Activated CD8-positive, alpha-beta memory T cell treated with anti-CD3 and anti-CD28 coated beads, Interleukin-2, amount 10 ng/mL, durations not matched to agents 7 days and 5 days (primary cell): Measurements from ENCODE around the gene COA5. TPM values are rescaled to one million over a fixed set of nuclear protein-coding genes. Genes with fewer than 3 reads are reported as not detected.
A peak's percentile ranks its signal among the peaks of the same experiment; 100 is the strongest.

ENCODE experiments used
- ATAC-seq: fragments of 150-1000 bp; cut with Tn5 transposase; one replicate; pipeline ENCODE4 v1.10.0; 2021; ENCODE audit warnings: moderate library complexity
- CTCF ChIA-PET: fragments of 350-600 bp; sonication (Branson Sonifier 250); formaldehyde crosslinking; loops from one replicate; lab custom pipeline; 2021; ENCODE audit warnings: antibody characterized with exemption; lab: Charles Lee
- DNase-seq: peaks from one replicate; pipeline ENCODE4 v3.0.0-alpha.2; 2020
- H3K27ac Mint-ChIP-seq: one replicate; pipeline ENCODE4 v1.8.0; 2021; ENCODE audit warnings: mild to moderate bottlenecking, mixed read lengths
- H3K27me3 Mint-ChIP-seq: one replicate; pipeline ENCODE4 v1.8.0; 2021; ENCODE audit warnings: mixed read lengths
- H3K36me3 Mint-ChIP-seq: one replicate; pipeline ENCODE4 v1.8.0; 2021; ENCODE audit warnings: mild to moderate bottlenecking, mixed read lengths
- H3K4me1 Mint-ChIP-seq: one replicate; pipeline ENCODE4 v1.8.0; 2021; ENCODE audit warnings: mixed read lengths
- H3K4me3 Mint-ChIP-seq: one replicate; pipeline ENCODE4 v1.8.0; 2021; ENCODE audit warnings: mild to moderate bottlenecking, moderate library complexity, mixed read lengths
- H3K9me3 Mint-ChIP-seq: one replicate; pipeline ENCODE4 v1.8.0; 2022; ENCODE audit warnings: low read depth, mixed read lengths
- total RNA-seq, 2 experiments: library from RNA; stranded (reverse); gene quantifications; one replicate each; pipeline ENCODE4 v1.2.3, GENCODE V29; 2021

The COA5 gene
- total RNA-seq, 2 experiments from 2014 or later = 22.2 to 26.0 TPM

DNA sequence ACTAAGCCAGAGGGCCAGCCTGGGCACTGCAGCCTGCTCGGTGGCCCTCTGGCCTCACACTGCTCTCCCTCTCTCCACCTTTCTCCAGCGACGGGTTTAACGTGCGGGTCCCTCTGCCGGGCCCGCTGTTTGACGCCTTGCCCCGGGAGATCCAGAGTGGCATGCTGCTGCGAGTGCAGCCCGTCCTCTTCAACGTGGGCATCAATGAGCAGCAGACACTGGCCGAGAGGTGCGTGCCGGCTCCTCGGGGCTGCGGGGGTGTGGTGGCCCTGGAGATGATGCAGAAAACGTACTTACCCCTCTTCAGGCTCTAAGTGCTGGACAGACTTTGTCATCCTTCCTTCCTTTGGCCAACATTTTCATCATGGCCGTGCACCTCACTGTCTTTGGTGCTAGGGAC is 42.4 kb downstream of the COA5 start:
- ATAC-seq (no peak), DNase-seq (no peak)
- CTCF ChIA-PET = no interaction called here
- H3K4me1 Mint-ChIP-seq = peaks cover 22% of the 10 kb centered on the region
- H3K4me3 Mint-ChIP-seq = no peak overlapping the region
- peaks cover 63% of the 10 kb centered on the region for H3K36me3 Mint-ChIP-seq
- no peaks in the 10 kb centered on the region for H3K27me3 Mint-ChIP-seq
- no peaks in the 10 kb centered on the region for H3K9me3 Mint-ChIP-seq
- no peak overlapping the region for H3K27ac Mint-ChIP-seq

DNA sequence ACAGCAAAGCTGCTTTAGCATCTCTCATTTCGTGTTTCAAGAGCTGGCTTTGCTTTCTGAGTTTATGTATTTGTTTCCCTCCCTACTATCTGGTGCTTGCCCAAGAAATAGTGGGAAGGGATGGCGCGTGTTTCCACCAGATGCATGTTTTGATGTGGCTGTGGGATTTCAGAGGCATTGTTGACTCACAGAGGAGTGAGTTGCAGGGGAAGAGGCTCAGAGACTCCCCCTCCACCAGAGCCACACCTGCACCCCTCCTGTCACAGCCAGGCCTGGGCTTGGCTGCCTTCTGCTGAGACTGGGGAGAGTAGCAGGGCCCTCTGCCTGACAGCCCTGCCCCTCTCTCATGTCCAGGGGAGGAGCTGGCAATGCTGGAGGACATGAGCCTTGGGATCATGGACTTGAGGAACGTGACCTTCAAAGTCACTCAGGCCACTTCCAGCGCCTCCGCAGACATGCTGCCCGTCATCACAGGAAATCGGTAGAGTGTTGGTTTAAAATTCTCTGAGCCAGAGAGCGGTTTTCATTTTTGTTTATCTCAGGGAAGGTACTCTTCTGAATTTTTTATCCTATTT is 42.9 kb downstream of the COA5 start:
- H3K27me3 Mint-ChIP-seq = no peaks in the 10 kb centered on the region
- peaks cover 64% of the 10 kb centered on the region for H3K36me3 Mint-ChIP-seq
- no peaks in the 10 kb centered on the region for H3K9me3 Mint-ChIP-seq
- no peak overlapping the region for H3K4me3 Mint-ChIP-seq
- H3K4me1 Mint-ChIP-seq = peaks cover 27% of the 10 kb centered on the region
- ATAC-seq (no peak), DNase-seq (no peak)
- CTCF ChIA-PET = no interaction called here
- peak overlapping the region; percentile 7 for H3K27ac Mint-ChIP-seq

GRCh38 chr2:98564541-98565132 is 43.7 kb downstream of the COA5 start:
- no peak for DNase-seq
- H3K36me3 Mint-ChIP-seq = peaks cover 65% of the 10 kb centered on the region
- CTCF ChIA-PET = interaction anchor here (0.9 kb wide), 1 partner anchor 151 kb away, joined by 3 read pairs; no protein-coding TSS in a partner anchor

GRCh38 chr2:98563394-98563793 is 44.9 kb downstream of the COA5 start:
- Mint-ChIP-seq H3K9me3 (no peaks in the 10 kb centered on the region), H3K4me3 (no peak overlapping the region), H3K27ac (no peak overlapping the region), H3K27me3 (no peaks in the 10 kb centered on the region), H3K36me3 (peaks cover 69% of the 10 kb centered on the region), H3K4me1 (peaks cover 47% of the 10 kb centered on the region)
- ATAC-seq = no peak
- CTCF ChIA-PET = no interaction called here
- DNase-seq = no peak

More at GRCh38 chr2:98564541-98565132, 43.7 kb downstream of the COA5 start:
- Mint-ChIP-seq H3K4me1 (peaks cover 35% of the 10 kb centered on the region), H3K27ac (peak overlapping the region; percentile 45), H3K9me3 (no peaks in the 10 kb centered on the region), H3K27me3 (no peaks in the 10 kb centered on the region), H3K4me3 (no peak overlapping the region)
- ATAC-seq = no peak

GRCh38 chr2:98561902-98562695 is 46.2 kb downstream of the COA5 start:
- Mint-ChIP-seq H3K27ac (no peak overlapping the region), H3K9me3 (no peaks in the 10 kb centered on the region), H3K4me1 (peaks cover 57% of the 10 kb centered on the region), H3K27me3 (no peaks in the 10 kb centered on the region), H3K4me3 (no peak overlapping the region), H3K36me3 (peaks cover 72% of the 10 kb centered on the region)
- ATAC-seq (no peak), DNase-seq (no peak)
- CTCF ChIA-PET = interaction anchor here (1.0 to 1.9 kb wide), 2 partner anchors 13 to 149 kb away, joined by 3 to 4 read pairs; no protein-coding TSS in a partner anchor

DNA sequence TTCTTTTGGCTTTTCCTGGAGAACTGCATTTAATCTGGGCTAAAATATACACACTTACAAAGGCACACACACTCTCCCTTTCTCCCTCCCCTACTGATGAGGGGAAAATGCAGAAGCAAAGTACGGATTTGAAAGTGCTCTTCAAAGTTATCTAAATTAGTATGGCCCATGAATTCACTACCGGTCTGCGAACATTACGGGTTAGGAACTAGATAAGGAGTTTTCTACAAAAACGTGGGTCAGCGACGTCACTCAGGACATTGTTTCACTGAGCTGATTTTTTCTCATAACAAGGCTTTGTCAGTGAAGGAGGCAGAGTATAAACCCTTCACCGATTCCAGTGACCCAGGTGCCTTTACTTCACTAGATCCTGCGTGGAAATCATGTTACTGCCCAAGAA is 47.3 kb downstream of the COA5 start:
- H3K27ac Mint-ChIP-seq = peak overlapping the region; percentile 77
- no peaks in the 10 kb centered on the region for H3K9me3 Mint-ChIP-seq
- H3K36me3 Mint-ChIP-seq = peaks cover 70% of the 10 kb centered on the region
- CTCF ChIA-PET = interaction anchor here (1.0 to 1.9 kb wide), 2 partner anchors 14 to 148 kb away, joined by 3 to 4 read pairs; no protein-coding TSS in a partner anchor
- no peak overlapping the region for H3K4me3 Mint-ChIP-seq
- ATAC-seq (no peak), DNase-seq (no peak)
- H3K4me1 Mint-ChIP-seq = peaks cover 66% of the 10 kb centered on the region
- no peaks in the 10 kb centered on the region for H3K27me3 Mint-ChIP-seq

GRCh38 chr2:98560256-98560771 is 48.0 kb downstream of the COA5 start:
- H3K27ac Mint-ChIP-seq = peak overlapping the region; percentile 77
- peaks cover 71% of the 10 kb centered on the region for H3K36me3 Mint-ChIP-seq
- H3K27me3 Mint-ChIP-seq = no peaks in the 10 kb centered on the region
- H3K4me1 Mint-ChIP-seq = peaks cover 70% of the 10 kb centered on the region
- no peaks in the 10 kb centered on the region for H3K9me3 Mint-ChIP-seq
- DNase-seq (no peak), ATAC-seq (no peak)
- CTCF ChIA-PET = interaction anchor here (0.8 to 3.3 kb wide), 5 partner anchors 8 to 277 kb away, joined by 3 to 17 read pairs (median 6); no protein-coding TSS in a partner anchor
- H3K4me3 Mint-ChIP-seq = peak overlapping the region; percentile 13

DNA sequence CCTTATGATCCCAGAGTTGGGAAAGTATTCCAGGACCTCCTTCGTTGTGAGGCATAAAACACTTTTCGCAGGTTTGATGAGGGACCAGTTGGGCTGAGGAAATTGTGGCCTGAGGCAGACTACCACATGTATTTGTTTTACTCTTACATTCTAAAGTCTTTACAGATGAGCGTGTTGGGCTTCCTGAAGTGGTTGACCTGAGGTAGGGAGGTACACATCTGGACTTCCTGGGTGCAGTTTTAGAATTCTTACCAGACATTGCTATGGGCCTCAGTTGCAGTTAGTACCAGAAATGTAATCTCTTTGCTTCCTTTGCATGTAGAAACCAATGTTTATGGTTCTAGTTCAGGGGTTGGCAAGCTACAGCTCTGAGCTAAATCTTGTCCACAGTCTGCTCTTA is 48.7 kb downstream of the COA5 start:
- Mint-ChIP-seq H3K4me1 (peaks cover 72% of the 10 kb centered on the region), H3K9me3 (no peaks in the 10 kb centered on the region), H3K27me3 (no peaks in the 10 kb centered on the region), H3K27ac (peak overlapping the region; percentile 77), H3K36me3 (peaks cover 73% of the 10 kb centered on the region), H3K4me3 (peak overlapping the region; percentile 14)
- ATAC-seq = peak; percentile 80
- CTCF ChIA-PET = interaction anchor here (0.8 to 3.3 kb wide), 8 partner anchors 9 to 278 kb away, joined by 3 to 17 read pairs (median 3); no protein-coding TSS in a partner anchor
- peak; percentile 77 for DNase-seq

GRCh38 chr2:98558852-98559530 is 49.3 kb downstream of the COA5 start:
- Mint-ChIP-seq H3K27ac (peak overlapping the region; percentile 77), H3K4me3 (peak overlapping the region; percentile 14), H3K4me1 (peaks cover 74% of the 10 kb centered on the region), H3K27me3 (no peaks in the 10 kb centered on the region), H3K36me3 (peaks cover 74% of the 10 kb centered on the region), H3K9me3 (no peaks in the 10 kb centered on the region)
- ATAC-seq (peak; percentile 46), DNase-seq (peak; percentile 49)
- CTCF ChIA-PET = interaction anchor here (0.8 to 3.3 kb wide), 6 partner anchors 10 to 146 kb away, joined by 3 to 17 read pairs (median 4); no protein-coding TSS in a partner anchor

DNA sequence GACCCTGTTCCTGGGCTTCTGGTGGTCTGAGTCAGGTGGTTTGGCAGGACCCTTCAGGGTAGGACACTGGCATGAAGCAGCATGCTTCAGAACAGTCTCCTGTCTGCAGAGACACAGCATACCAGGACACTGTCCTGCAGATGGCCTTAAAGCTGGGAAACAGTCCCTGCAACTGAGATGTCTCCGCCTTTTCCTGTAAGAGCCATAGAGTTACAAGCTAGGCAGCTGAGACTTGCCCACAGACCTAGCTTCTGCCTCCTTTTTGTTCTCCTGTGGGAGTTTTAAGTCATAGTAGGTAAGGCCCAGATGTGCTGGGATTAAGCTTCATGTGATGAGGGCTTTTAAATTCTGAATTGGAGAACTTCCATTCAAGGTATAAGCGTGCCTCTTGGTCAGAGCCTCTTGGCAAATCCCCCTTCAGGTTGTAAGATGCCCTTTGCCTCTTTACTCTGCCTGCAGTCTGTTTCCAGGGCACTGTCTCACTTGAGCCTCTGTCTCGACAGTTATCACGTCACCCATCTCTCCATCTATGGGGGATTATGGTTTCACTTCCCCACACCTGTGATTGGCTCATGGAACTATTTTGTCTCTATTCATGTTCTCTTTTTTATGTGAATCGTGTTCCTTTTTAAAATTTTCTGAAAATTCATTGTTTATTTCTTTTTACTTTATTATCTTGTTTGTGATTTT is 51.8 kb downstream of the COA5 start:
- no peaks in the 10 kb centered on the region for H3K9me3 Mint-ChIP-seq
- DNase-seq (no peak), ATAC-seq (no peak)
- H3K4me1 Mint-ChIP-seq = peaks cover 90% of the 10 kb centered on the region
- no peak overlapping the region for H3K4me3 Mint-ChIP-seq
- peak overlapping the region; percentile 39 for H3K27ac Mint-ChIP-seq
- no peaks in the 10 kb centered on the region for H3K27me3 Mint-ChIP-seq
- peaks cover 88% of the 10 kb centered on the region for H3K36me3 Mint-ChIP-seq
- CTCF ChIA-PET = interaction anchor here (0.8 to 2.5 kb wide), 2 partner anchors 12 to 69 kb away, joined by 3 to 8 read pairs; no protein-coding TSS in a partner anchor

GRCh38 chr2:98555696-98556095 is 52.6 kb downstream of the COA5 start:
- Mint-ChIP-seq H3K36me3 (peaks cover 86% of the 10 kb centered on the region), H3K4me3 (no peak overlapping the region), H3K27me3 (no peaks in the 10 kb centered on the region), H3K4me1 (peaks cover 91% of the 10 kb centered on the region), H3K27ac (no peak overlapping the region), H3K9me3 (no peaks in the 10 kb centered on the region)
- CTCF ChIA-PET = no interaction called here
- DNase-seq (no peak), ATAC-seq (no peak)

DNA sequence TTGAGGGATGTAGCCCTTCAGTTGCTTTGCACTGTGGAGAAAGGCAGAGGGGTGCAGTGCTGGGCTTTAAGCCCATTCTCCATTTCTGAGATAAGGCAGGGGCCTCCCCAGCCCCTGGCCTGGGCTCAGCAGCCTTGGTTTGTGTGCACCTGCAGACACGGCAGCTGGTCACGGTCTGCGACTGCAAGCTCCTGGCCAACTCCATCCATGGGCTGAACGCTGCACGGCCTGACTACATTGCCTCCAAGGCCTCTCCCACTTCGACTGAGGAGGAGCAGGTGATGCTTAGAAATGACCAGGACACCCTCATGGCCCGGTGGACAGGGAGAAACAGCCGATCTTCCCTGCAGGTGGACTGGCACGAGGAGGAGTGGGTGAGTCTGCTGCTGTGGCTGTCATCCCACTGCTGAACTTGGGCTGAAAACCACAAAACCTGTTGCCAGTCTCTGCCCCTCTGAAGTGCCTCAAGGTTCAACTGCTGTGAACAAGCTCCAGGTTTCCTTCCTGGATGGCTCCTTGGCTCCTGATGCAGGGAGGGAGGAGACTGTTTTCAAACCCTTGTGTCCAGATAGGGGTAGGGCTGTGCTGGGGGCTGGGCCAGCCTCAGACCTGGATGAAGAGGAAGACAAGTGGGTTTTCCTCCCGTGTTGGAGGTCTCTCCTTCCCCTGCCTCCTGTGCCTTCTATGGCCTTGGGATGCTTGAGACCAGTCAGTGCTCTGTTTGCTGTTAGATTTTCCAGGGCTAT is 54.0 kb downstream of the COA5 start:
- H3K4me1 Mint-ChIP-seq = peaks cover 89% of the 10 kb centered on the region
- H3K36me3 Mint-ChIP-seq = peaks cover 78% of the 10 kb centered on the region
- DNase-seq (no peak), ATAC-seq (no peak)
- no peak overlapping the region for H3K4me3 Mint-ChIP-seq
- no peaks in the 10 kb centered on the region for H3K9me3 Mint-ChIP-seq
- CTCF ChIA-PET = interaction anchor here (0.7 to 1.1 kb wide), 2 partner anchors 15 to 142 kb away, joined by 3 read pairs; no protein-coding TSS in a partner anchor
- no peaks in the 10 kb centered on the region for H3K27me3 Mint-ChIP-seq
- H3K27ac Mint-ChIP-seq = no peak overlapping the region
